HTR-8/SVneo (cell line): Measurements from ENCODE around the gene GDPD5.
A peak's percentile ranks its signal among the peaks of the same experiment; 100 is the strongest.

Experiments used
- DNase-seq: peaks from one replicate; pipeline ENCODE4 v3.0.0; 2011; ENCODE audit warnings: low spot score, mixed read lengths; ENCODE audit not compliant: insufficient read length
- FAIRE-seq: peaks from 2 replicates; lab custom pipeline; 2011; peaks lifted over from hg19 to GRCh38; lab: Jason Lieb, UNC

GDPD5 gene, protein sequence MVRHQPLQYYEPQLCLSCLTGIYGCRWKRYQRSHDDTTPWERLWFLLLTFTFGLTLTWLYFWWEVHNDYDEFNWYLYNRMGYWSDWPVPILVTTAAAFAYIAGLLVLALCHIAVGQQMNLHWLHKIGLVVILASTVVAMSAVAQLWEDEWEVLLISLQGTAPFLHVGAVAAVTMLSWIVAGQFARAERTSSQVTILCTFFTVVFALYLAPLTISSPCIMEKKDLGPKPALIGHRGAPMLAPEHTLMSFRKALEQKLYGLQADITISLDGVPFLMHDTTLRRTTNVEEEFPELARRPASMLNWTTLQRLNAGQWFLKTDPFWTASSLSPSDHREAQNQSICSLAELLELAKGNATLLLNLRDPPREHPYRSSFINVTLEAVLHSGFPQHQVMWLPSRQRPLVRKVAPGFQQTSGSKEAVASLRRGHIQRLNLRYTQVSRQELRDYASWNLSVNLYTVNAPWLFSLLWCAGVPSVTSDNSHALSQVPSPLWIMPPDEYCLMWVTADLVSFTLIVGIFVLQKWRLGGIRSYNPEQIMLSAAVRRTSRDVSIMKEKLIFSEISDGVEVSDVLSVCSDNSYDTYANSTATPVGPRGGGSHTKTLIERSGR

DNA sequence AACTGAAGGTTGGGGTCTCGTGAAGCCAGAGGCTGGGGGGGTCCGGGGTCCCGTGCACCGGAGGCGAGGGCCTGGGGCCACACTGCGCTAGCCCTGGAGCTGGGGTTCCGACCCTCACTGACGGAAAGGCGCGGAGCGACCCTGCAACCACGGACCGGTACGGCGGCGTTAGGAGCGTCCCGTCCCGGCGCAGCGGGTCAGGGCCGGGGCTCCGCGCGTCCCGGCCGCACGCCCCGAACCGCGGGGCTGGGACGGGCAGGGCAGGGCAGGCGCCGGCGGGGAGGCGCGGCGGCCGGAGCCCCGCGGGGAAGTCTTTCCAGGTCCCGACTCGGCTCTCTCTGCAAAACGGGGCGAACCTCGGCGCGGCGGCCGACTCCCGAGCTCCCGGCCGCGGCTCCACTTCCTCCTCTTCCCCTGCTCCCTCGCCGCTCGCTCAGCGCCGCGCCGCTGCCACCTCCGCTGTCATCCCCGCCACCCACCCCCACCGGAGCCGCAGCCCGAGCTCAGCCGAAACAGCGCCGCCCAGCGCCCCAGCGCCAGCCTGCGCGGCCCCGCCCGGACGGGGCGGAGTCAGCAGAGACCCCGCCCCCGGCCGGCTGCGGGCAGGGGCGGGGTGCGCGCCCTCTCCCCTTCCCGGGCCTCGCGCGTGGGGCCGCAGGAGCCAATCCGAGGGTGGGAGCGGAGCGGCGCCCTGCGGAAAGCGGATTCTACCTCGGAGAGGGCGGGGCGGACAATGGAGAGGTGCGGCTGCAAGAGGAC, at the start of gene GDPD5:
GDPD5 (minus strand) TSS at position 509 of the 759 bp plus-strand sequence. CDS start 48,206 bp downstream, outside the sequence.
- DNase-seq (peak; percentile 96), FAIRE-seq (peak; percentile 97)

DNA sequence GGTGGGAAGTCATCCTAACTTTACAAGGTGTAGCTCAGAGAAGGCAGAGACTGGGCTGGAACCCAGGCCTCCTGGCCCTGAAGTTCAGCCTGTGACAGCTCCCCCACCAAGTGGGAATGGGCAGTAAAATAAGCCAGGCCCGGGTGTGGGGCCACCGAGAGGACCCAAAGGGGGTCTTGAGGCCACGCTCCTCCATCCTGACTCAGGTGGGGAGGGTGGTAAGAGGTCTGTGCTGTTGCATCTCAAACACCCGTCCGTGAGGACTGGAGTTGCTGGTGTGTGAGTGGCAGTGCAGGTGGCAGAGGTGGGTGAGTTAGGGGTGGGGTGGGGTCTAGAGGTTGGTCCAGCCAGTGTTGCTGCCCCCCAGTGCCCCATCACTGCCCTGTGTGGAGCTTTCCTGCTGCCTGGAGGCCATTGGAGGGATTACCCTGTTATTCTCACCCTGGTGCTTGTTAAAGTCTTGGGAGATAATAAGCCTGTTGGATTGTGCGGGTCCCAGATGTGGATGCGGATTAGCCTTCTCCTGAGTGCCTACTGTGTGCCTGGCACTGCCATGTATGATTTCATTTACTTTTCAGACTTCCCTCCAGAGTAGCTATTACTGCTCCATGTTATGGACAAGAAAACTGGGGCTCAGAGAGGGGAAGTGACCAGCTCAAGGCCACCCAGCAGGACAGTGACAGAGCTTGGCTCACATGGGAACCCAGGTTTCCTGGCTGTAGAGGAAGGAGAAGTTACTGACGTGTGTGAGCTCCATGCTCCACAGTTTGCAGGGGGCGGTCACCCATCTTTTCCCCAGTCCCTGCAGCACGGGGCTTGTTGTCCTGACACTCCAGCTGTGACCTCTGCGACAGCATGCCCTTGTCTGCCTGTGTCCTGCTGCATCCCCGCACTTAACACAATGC, 49.2 kb upstream of the GDPD5 start:
- FAIRE-seq (no peak), DNase-seq (no peak)

DNA sequence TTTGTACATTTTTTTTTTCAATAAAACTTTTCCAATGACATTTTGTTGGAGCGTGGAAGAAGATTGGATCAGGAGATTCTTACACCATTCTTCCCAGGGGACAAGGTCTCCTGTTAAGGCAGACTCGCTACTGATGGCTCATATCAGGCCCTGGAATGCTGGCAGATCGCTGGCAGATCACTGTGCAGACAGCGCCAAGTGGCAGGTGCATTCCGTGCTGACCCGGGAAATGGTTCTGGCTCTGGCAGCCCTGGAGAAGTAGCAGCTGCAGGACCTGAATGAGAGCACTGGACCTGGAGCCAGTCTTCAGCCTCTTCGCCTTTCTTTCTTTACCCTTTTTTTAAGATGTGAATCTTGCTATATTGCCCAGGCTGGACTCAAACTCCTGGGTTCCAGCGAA, 47.0 kb upstream of the GDPD5 start:
- no peak for DNase-seq
- no peak for FAIRE-seq

DNA sequence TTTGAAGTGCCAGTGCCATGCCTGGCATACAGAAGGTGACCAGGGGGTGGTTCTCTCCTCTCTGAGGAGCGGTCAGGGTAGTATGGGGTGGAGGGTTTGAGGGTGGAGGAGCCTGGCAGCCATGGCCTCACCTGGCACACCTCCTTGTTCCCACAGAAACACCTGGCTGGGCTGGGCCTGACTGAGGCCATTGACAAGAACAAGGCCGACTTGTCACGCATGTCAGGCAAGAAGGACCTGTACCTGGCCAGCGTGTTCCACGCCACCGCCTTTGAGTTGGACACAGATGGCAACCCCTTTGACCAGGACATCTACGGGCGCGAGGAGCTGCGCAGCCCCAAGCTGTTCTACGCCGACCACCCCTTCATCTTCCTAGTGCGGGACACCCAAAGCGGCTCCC, 45.9 kb upstream of the GDPD5 start:
- DNase-seq = no peak
- FAIRE-seq = no peak

DNA sequence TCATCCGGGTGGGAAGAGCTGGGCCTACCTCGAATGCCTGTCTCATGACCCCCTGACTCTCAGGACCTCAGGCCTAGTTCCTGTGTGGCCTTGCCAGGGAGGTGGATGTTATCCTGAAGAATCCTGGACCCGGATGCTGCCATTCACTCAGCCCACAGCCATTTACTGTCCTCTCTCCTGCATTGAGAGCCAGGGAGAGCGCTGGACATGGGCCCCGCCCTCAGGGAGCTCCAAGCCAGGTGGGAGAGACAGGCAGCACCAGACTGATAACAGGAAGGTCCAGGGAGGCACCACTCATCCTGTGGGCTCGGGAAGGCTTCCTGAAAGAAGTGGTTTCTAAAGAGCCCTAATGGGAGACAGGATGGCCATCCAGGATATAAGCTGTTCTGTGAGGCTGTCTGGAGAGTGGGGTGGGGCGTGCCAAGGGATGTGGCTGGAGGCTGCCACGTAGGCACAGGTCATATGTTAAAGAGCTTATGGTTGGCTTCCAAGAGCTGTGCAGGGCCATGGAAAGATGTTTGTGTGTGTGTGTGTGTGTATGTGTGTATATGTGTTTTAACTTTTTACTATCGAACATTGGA, 44.9 kb upstream of the GDPD5 start:
- DNase-seq (no peak), FAIRE-seq (no peak)

DNA sequence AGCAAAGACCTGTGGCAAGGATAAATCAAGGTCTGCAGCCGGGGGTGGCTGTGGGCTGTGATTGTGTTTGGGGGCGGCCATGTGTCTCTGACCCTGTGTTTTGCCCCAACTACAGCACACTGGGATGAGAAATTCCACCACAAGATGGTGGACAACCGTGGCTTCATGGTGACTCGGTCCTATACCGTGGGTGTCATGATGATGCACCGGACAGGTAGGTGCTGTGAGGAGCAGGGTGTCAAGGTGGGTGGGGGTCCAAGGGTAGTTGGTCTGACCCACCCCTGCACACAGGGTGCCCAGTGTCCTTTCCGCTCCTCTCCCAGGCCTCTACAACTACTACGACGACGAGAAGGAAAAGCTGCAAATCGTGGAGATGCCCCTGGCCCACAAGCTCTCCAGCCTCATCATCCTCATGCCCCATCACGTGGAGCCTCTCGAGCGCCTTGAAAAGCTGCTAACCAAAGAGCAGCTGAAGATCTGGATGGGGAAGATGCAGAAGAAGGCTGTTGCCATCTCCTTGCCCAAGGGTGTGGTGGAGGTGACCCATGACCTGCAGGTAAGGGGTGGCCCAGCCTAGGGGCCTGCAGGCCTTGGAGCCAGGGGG, 43.0 kb upstream of the GDPD5 start:
- FAIRE-seq (peak; percentile 60), DNase-seq (no peak)

DNA sequence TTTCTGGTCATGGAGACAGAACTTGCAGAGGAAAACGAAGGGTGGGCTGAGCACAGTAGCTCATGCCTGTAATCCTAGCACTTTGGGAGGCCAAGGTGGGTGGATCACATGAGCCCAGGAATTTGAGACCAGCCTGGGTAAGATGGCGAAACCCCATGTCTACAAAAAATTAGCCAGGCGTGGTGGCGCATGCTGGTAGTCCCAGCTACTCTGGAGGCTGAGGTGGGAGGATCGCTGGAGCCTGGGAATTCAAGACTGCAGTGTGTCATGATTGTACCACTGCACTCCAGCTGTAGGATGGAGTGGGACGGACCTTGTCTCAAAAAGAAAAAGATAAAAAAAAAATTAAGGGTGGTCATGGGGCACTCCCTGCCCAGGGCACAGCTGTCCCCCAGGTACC, 42.2 kb upstream of the GDPD5 start:
- no peak for FAIRE-seq
- DNase-seq = no peak

DNA sequence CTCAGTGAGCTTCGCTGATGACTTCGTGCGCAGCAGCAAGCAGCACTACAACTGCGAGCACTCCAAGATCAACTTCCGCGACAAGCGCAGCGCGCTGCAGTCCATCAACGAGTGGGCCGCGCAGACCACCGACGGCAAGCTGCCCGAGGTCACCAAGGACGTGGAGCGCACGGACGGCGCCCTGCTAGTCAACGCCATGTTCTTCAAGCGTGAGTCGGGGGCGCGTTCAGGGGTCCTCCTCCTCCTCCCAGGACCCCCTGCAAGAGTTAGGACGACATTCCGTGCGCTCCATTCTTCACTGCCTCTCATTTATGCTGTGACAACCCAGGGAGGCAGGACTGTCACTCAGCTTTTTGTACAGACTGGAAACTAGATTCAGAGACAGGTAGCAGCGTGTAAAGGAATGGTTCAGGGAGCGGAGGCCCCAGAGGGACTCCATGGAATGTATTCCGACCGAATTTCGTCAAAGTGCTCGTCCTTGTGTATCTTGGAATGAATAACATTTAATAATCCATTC, 41.1 kb upstream of the GDPD5 start:
- DNase-seq = no peak
- no peak for FAIRE-seq

DNA sequence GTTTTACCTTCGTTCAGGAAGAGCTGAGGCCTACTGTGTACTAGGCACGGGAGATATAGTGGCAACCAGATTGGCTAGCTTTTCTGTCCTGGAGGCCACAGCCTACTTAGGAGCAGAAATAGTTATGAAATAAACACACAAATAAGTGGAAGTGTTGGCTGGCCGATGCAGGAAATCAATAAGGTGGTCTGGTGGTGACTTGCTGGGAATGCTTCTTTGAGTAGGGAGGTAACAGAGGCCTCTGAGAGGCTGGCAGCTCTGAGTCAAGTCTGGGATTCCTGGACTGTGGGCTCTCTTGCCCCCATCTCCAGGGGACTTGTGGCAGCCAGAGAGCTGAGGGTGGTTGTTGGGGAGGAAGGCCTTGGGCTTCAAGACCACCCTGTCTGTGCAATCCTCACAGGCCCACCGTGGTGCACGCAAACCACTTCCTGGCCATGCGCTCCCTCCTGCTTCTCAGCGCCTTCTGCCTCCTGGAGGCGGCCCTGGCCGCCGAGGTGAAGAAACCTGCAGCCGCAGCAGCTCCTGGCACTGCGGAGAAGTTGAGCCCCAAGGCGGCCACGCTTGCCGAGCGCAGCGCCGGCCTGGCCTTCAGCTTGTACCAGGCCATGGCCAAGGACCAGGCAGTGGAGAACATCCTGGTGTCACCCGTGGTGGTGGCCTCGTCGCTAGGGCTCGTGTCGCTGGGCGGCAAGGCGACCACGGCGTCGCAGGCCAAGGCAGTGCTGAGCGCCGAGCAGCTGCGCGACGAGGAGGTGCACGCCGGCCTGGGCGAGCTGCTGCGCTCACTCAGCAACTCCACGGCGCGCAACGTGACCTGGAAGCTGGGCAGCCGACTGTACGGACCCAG, 40.4 kb upstream of the GDPD5 start:
- no peak for FAIRE-seq

DNA sequence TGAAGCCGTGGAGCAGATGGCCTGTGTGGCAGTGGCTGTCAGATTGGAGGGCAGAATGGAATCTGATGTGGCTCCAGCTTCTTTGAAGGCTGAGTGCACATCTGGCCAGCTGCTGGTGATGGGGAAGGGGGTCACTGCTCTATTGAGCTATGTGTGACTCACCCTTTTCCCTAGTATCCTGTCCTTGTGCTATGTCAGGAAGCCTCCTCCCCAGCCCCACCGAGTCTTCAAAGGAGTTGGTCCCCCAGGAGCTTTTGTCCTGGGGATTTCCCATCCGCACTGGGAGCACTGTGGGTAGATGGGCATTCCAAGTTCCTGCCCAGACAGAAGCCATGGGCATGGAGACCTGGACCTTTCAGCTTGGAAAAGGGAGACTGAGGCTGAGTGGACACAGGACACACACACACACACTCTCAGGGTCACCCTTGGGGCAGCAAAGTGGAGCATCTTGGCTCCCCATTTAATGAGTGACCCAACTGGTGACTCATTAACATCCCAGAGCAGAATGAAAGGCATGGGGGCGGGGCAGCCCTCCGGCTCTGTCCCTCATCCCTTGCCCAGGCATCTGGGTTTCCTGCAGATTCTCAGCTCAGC, 39.6 kb upstream of the GDPD5 start:
- DNase-seq (peak; percentile 57), FAIRE-seq (no peak)

More for the DNA sequence above, 40.4 kb upstream of the GDPD5 start:
- DNase-seq = no peak

DNA sequence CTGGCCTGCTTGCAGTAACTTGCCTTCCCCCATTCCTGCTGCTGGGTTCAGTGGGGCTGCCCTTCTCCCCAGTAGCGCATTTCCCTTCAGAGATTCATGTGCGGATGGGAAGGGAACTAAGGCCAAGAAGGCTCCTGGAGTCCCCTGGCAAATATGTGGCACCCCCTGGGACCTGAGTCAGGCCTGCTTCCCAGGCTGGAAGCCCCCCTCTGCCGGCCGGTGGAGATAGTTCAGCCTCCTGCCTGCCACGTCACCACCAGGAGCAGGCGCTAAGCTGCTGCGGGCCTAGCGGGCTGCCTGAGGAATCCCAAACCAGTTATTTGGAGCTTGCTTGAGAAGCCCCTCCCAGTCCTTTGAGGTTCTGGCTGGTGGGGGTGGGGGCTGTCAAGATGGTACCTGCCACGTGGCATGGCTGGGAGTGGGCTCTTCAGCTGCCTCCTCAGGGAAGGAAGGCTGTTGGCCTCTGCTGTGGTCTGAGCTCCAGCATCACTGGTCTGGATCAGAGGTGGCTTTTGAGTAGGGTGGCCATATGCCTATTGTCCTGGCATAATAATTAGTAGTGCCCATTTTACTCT, 38.3 kb upstream of the GDPD5 start:
- DNase-seq = no peak
- FAIRE-seq = no peak

DNA sequence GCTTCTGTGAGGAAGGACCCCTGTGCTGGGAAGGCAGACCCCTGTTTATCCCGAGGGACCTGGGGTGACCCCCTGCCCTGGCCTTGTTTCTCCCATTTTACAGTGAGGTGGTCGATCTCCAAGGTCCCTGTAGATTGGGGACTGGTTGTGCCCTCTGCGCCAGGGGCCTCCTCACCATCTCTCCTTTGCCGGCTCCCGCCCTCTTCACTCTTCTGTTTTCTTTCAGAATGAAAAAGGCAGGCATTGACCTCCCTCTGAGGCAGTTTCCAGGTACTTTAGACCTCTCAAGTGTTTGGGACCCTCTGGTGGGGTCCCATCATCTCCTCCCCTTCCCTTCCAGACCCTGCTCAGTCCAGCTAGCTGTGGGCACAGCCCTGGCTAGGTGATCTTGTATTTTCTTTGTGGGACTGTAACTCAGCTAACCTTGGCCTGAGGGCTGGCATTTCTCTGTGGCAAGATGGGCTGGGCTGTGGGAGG, 37.8 kb upstream of the GDPD5 start:
- DNase-seq (no peak), FAIRE-seq (no peak)

DNA sequence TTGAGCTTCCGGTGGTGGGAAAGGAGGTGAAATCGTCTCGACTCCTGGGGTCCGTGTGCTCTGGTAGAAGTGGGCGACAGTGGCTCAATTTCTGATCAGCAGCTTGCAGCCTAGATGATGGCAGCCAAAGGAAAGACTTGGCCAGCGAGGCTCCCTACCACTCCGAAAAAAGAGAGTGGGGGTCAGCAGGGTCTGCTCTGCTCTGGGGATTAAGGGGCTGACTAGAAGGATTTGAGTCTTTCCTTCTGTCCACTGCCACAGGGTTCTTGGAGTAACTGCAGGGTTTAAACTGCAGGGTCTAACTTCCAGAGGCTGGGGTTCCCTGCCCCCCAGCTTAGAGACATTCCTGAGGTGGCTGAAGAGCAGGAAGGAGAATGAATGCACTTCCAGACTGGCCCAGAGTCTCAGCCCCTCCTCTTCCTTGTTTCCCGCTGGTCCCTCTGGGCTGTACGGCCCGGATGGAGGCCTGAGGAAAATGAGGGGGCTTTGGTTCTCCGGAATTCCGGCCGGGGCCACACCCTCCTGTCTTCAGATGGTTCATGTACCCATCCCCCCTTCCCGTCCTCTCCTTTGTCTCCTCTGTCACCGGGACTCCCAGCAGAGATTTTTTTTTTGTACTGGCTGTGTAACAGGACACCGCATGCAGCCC, 37.2 kb upstream of the GDPD5 start:
- FAIRE-seq = no peak
- peak; percentile 62 for DNase-seq

DNA sequence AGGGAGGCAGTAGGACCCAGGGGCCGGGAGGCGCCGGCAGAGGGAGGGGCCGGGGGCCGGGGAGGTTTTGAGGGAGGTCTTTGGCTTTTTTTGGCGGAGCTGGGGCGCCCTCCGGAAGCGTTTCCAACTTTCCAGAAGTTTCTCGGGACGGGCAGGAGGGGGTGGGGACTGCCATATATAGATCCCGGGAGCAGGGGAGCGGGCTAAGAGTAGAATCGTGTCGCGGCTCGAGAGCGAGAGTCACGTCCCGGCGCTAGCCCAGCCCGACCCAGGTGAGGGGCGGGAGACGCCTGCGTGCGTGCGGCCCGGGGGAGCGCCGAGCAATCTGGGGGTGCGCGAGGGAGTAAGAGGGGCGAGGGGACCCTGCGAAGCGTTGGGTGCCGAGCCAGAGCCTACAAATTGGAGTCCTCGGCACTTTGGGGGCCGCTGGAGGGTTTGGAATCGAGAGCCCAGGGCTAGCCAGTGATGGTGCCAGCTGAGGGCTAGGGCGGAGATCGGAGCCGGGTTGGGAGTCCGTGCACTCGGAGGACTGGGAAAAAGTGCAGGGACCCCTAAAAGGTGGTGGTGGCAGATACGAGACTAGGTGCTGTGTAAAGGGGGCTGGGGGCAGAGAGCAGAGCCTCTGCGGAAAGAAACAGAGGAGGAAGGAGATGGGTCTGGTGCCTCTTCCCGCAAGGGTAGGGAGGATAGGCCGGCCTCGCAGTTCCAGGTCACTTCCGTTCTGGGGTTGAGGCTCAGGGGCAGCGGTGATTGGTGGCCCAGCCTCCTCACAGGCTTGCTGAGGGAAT, 36.5 kb upstream of the GDPD5 start, which contains the start of gene SERPINH1:
SERPINH1 (plus strand) TSS at position 206 of the 788 bp plus-strand sequence. CDS start 4,097 bp downstream, outside the sequence.
- DNase-seq (peak; percentile 95), FAIRE-seq (peak; percentile 89)

DNA sequence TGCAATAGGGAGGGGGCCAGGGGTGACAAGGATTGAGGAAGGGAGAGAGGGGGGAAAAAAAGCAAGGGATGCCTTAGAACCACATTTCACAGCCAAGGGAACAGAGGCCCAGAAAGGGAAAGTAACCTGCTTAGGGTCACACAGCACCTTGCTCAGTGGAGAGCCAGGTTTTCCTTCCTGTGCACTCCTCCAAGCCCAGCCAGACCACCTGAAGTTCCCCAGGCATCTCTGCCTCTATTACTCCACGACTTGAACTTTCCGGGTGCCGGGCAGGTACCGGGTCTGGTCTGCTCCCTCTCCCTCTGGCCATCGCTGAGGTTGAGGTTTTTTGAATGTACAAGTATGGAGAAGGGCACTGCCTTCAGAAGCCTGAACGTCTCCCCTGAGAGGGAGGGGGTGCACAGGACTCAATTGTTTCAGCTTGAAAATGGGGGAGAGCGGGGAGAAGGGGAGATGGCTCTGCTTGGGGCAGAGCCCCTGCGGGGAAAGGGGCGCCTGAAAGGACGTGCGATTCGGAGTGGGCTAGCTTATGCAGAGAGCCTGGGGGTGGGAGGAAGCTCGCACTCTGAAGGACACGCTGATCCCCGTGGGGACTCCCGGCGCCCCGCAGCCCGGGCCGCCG, 35.8 kb upstream of the GDPD5 start:
- no peak for FAIRE-seq
- no peak for DNase-seq
